Daoy (cell line): ENCODE measurements around the gene CABP1. TPM values are rescaled to one million over a fixed set of nuclear protein-coding genes. Genes with fewer than 3 reads are reported as not detected.
A peak's percentile ranks its signal among the peaks of the same experiment; 100 is the strongest.

Experiments used
- DNase-seq: peaks from one replicate; pipeline ENCODE4 v3.0.0-alpha.2; 2015; ENCODE audit warnings: low read depth
- total RNA-seq: library from RNA; depleted of rRNA; stranded (reverse); fragments of >200 nt; shearing (Covaris generic); gene quantifications from 2 replicates; pipeline ENCODE4 v1.2.3, GENCODE V29; 2014

The CABP1 gene
- total RNA-seq, 1 experiment from 2014 or later, result 0.17 TPM

DNA sequence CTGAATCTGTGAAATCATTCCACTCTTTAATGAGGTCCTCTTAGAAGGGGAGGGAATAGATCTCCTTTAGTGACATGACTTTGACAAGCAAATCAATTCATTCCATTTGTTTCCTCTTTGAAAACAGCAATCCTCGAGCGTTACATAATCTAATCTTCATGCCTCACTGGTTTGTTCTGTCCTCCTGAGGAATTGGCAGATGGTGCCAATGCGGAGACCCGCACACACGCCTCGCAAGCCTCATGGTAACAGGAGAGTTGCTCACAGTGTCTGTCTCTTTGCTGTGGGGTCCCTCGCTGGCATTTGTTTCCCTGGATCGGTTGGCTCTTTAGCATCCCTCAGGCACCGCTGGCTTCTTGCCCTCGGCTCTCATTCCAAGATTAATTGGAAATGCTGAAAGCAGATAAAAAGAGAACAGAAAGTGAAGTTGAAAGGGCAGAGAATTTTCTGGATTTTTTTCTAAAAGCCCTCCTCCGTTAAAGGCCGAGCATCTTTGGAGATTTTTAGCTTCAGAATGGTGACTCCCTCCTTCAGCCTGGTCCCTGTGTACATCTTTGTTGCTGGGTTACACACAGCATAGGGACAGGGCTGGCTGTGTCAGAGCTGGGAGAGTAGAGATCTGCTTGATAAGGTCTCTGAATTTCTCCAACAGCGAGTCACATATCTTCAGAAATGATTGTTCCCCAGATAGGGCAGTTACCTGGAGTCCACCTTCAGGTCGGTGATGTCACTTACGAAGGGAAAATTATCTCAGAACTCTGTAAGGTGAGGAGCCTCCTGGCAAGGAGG is 10.1 kb upstream of the CABP1 start:
- no peak for DNase-seq

DNA sequence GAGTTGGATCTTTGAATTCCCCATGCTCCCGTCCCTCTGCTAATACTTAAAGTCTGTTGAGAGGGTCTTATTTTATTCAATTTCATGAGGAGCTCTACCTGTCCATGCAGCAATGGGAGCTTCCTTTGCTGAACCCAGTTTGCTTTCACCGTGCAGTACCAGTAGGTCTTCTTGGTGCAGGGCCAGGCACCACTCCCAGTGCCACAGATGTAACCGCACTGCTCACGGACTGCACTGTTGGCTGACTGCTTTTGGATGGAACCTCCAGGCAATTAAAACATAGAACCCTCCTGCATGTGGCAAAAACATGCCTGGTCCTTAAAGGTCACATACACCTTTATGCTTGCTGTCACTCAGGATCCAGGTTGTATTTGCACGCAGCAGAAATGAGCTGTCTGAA is 9.3 kb upstream of the CABP1 start:
- no peak for DNase-seq

DNA sequence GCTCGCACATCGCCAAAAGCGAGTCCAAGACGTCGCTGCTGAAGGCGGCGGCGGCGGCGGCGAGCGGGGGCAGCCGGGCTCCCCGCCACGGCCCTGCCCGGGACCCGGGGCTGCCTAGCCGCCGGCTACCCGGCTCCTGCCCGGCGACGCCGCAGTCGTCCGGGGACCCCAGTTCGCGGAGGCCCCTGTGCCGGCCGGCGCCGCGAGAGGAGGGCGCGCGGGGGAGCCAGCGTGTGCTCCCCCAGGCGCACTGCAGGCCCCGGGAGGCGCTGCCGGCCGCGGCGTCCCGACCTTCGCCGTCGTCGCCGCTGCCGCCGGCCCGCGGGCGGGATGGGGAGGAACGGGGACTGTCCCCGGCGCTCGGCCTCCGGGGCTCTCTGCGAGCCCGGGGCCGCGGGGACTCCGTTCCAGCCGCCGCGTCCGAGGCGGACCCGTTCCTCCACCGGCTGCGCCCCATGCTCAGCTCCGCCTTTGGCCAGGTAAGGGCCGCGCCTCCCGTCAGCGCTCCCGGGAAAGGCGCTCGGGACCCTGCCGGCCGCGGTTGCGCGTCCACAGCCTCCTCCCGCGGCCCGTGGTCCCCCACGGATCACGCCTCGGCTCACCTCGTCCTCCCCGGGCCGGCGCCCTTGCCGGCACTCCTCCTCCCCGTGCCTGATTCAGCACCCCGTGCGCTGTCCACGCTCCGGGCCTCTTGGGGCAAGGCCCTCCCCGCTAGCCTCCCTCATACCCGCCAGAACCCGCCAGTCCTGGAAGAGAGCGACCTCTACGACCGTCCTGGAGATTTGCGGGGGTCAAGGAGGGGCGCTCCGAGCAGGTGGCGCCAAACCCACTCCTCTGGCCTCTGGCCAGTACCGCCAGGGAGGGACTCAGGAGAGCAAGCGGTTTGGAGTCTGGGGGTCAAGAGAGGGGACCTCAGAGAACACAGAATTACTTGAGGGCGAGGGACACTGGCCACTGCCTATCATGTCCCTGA is 721 bp downstream of the CABP1 start:
- DNase-seq, result peak; percentile 67

DNA sequence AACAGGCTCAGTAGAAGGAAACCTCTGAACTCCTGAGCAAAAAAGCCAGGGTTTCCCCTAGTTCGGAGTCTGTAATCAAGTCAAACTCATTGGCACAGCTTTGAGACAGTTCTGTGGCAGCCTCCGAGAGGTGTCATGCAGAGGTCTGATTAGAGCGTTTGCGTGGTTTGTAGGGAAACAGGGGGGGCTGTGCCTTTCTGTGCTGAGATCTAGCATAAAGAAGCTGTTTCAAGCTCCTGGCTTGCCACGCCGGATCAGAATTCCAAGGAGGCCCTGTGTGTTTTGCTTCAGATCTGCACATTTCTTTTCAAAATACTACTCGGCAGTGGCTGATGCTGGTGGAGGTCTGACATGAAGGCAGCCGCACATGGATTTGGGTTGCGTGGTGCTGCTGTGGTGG is 1.7 kb downstream of the CABP1 start:
- DNase-seq, result no peak

DNA sequence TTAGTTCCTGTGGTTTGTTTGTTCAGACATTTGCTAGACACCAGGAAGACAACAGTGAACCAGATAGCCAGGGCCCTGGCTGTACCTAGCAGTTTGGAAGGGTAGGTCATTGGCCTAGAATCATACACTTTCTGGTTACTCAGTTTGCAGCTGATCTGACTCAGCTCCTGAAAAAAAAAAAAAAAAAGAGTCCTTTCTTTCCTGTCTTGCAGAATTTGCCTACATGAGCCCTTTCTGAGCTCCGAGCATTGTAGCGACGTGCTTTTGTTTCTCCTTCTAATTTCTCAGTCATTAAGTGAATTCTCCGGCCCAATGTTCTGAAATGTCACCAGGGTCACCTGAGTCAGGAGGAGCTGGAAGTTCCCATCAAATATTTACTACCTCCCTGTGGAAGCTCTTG is 2.4 kb downstream of the CABP1 start:
- peak; percentile 26 for DNase-seq

DNA sequence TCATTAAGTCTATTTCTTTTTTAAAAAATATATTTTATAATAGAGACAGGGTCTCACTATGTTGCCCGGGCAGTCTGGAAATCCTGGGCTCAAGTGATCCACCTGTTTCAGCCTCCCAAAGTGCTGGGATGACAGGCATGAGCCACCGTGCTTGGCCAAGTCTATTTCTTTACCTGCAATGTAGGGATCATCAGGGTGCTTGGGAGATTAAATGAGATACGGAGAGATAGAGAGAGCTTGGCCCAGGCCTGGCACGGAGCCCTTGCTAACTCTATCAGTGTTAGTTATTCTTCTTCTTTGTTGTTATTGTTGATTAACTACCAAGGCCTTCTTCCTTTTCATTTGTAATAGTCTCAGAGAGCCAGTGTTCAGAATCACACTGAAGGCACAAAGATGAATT is 3.1 kb downstream of the CABP1 start:
- no peak for DNase-seq

DNA sequence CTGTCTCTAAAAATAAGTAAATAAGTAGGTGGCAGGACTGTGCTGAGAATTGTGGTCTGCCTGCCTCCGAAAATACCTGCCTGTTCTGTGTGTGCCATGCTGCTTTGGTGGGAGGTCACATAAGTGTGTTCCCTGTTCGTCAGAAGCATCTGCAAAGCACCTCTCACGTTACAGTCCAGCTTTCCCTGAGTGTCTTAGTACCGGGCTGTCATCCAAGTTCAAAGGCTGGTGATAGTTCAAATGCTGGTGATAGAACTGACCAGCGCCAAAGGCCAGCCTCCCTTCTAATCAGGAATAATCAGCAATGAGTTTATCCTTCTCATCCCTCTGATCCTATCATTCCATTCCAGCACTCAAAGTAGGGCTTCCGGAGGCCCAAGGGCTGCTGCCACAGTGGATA is 5.6 kb downstream of the CABP1 start:
- no peak for DNase-seq

DNA sequence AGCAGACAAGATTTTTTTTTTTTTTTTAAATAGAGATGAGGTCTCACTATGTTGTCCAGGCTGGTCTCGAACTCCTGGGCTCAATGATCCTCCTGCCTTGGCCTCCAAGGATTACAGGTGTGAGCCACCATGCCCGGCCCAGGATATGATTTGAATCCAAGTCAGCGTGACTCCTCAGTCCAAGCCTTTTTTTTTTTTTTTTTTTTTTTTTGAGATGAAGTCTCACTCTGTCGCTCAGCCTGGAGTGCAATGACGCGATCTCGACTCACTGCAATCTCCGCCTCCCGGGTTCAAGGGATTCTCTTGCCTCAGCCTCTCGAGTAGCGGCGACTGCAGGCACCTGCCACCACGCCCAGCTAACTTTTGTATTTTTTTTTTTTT is 6.9 kb downstream of the CABP1 start:
- no peak for DNase-seq

DNA sequence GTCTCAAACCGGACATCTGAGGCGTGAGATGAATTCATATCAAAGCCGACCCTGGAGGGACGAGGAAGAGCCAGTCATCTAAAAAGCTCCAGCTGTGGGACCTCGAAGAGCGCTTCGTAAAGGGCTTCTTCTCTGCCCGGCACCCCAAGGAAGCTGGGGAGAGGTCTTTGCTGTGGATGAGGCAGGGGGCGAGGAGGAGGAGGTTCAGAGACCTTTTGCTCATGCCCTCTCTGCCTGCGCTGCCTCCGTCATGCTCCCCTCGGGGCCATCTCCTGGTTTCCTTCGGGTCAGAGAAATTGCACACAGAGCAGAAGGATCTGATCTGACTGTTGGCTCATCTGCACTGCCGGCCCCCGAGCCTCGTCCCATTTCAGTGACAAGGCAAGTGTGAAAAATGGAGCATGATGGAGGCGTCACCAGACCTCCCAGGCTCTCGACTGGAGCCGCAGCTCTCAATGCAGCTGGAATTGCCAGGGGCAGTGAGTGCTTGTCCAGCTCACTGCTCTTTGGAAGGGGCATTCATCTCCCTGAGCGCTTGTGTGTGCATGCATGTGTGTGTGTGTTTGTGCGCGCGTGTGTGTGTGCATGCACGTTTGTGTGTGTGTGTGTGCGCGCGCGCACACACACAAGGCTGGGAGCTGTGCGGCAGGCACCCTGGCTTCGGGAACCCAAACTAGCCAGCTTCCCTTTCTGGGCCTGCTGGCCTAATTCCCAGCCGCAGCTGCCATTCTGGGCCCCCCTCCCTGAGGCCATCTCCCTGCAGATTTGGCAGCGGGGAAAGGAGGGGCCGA is 9.2 kb downstream of the CABP1 start:
- DNase-seq, result peak; percentile 39

DNA sequence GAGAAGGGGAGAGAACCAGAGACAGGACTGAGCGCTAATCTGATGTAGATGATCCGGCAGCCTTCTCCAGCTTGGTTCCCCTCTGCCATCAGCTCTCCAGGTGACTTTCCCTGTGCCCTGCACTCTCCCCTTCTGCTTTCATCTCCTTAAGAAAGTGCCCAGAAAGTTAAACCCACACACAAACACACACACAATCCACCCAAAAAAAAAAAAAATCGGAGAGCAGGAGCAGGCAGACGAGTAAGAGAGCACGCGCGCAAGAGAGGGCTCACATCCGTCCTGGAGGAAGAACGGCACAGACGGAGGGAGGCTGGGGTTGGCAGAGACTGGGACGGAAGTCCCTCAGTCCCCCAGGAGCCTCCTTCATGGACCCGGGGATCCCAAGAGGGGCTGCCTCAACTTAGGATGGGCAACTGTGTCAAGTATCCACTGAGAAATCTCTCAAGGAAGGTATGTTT is 9.8 kb downstream of the CABP1 start:
- no peak for DNase-seq

DNA sequence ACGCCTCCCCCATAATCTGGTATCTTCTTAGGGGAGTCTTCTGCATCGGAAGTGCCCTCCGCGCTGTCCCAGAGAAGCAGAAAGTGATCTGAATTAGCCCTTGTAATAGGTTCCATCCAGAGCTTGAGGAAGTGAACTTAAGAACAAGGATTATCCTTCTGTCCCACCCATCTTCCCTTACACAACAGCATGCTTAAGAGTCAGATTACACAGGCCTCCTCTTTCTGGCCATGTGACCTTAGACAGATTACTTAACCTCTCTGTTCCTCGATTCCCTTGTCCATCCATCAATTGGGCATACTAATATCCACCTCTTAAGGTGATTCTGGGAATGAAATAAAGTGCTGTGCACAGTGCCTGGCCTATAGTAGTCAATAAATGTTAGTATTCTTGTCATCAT is 11.4 kb downstream of the CABP1 start:
- no peak for DNase-seq

DNA sequence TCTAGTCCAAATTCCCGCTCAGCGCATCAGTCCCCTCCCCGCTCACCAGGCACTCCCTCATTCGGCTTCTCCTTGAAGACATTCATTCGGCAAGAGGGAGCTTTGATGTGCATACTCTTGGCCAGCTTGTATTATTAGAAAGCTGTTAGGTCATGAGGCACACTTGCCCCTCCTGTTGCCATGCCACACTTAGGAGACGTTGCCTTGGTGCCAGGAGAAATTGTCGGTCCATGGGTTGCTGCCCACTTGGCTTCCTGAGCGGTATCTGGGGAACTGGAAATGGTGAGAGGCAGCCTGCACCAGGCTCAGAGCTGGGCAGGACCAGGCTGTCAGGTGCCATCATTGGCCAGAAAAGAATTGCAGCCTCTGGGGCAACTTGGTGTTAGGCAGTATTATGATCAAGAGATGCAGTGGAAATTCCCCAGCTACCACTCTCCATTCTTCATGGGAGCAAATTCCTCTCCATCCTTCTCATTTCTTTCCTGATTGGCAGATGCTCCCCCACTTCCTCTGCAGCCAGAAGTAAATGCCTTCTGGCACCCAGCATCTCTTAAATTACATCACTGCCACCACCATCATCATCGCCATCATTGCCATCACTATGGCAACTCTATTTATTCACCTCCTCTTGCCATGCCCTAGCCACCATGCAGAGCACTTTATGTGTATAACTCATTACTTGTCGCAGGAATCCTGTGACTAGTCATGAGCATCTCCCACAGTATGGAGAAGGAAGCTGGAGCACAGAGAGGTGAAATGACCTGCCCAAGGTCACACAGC is 12.4 kb downstream of the CABP1 start:
- no peak for DNase-seq

DNA sequence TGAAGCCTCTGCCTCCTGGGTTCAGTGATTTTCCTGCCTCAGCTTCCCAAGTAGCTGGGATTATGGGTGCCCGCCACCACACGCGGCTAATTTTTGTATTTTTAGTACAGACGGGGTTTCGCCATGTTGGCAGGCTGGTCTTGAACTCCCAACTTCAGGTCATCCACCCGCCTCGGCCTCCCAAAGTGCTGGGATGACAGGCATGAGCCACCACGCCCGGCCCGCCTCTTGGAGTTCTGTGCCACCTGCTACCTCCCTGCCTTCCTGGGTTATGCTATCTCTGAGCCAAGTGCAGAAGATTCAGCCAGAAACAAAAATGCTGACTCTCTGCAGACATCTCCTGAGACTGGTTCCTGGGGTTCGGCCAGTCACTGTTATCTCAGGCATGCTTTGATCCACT is 13.2 kb downstream of the CABP1 start:
- DNase-seq, result no peak

DNA sequence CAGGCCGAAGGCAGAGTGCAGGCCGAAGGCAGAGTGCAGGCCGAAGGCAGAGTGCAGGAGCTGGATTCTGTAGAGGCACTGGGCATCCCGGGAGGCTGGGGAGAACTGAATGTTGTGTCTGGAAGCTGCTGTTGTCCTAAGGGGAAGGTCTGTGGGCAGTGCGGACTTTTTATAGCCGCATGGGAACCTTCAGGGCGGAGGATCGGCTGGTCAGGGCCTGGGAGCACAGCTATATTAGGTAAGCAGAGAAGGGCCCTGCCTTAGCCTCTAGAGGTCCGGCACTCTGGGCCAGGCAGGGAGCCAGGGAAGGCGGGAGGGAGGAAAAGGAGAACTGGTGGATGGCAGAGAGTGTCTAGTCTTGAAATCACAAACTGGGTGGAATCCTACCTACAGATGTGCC is 14.2 kb downstream of the CABP1 start:
- DNase-seq, result no peak

DNA sequence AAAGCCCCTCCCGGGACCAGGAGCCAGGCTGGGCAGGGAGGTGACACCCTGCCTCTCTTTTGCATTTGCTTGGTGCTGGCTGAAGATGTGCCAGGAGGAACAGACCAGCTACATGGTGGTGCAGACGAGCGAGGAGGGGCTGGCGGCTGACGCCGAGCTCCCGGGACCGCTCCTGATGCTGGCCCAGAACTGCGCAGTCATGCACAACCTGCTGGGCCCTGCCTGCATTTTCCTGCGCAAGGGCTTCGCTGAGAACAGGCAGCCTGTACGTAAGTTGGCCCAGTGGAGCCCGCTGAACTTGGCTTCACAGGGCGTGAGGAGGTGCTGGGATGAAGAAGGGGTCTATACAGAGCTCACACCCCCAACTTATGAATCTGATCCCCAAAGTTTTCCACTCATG is 15.6 kb downstream of the CABP1 start:
- DNase-seq, result no peak

DNA sequence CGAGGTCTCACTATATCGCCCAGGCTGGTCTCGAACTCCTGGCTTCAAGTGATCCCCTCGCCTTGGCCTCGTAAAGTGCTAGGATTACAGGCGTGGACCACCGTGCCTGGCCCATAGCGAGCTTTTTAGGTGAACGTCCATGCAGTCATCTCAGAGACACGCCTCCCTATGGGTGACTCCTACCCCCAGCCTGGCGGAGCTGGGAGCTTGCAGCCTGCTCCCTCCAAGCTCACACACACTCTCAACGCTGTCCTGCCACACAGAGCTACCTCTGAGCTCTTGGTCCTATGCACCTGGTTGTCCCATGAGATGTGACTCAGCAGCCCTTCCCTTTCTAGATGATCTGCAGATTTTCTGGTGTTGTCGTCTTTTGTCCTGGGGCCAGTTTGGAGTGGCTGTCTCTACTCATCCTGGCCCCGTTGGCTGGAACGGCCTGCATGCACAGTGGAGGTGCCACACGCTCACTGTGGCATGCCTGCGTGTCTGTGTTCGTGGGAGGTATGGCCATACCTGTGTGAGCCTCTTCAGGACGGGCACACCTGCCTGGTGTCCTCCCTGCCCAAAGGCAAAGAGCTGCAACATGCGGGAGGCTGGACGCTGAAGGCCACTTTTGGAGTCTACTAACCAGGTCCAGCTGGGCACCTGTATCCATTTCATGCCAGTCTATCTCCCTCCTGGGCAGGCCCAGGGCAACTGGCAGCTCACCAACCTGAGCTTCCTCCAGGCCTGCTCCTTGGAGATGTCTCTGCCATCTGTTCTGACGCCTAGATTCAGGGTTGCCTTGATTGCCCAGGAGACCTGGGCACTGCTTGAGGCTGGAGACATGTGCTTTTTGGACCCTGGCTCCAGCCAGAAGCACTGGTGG is 18.1 kb downstream of the CABP1 start:
- DNase-seq, result no peak

DNA sequence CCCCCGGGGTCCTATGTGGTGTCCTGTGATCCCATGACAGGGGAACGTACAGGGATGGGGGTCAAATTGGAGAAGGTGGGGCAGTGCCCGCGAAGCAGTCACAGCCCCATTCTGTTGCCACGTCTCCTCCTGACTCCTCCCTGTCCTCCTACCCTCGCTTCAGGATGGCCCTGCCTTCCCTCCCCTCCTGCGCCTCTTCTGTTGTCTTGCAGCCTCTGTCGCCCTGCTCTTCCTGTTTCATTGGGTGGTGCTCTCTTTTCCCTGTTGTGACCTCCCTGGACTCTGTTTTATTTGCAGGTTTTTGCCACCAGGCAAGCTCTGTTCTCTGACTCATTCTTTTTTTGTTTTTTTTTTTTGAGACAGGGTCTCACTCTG is 18.7 kb downstream of the CABP1 start:
- DNase-seq, result no peak

DNA sequence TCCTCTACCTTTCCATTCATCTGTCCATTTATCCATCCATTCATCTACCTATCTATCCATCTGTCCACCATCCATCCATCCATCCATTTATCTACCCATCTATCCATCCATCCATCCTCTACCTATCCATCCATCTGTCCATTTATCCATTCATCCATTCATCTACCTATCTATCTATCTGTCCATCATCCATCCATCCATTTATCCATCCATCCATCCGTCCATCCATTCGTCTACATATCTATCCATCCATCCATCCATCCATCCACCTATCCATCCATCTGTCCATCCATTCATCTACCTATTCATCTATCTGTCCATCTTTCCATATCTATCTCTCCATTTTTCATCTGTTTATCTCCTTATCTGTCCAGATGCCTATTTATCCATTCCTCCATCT is 21.0 kb downstream of the CABP1 start:
- DNase-seq, result no peak

DNA sequence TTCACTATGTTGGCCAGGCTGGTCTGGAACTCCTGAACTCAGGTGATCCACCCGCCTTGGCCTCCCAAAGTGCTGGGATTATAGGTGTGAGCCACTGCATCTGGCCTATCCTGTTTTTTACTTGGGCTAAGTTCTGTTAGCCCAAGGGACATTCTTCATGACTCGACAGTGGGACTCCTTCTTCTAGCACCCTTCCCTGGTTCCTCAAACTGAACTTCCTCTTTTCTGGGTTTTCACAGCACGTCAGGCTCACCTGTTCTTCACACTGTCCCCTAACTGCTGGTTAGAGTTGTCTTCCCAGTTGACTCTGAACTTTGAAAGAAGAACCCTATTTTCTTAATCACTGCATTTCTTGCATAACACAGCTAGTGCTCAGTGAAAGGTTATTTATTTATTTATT is 22.5 kb downstream of the CABP1 start:
- DNase-seq, result no peak

DNA sequence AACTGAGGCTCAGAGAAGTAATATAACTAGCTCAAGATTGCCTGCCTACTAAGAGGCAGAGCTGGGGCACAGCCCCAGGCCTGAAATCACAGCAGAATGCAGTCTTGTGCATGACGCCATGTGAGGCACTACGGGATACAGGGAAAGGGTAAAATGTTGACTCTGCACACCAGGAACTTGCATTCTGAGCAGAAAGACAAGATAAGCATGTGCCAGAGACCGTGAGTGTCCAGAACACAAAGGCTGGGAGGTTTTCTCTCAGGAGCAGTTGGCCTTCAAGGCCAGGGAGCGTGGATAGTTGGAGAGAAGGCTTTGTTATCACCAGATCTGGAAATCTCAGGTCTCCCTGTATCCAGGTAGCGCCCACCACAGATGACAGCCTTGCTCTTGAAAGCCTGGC is 23.3 kb downstream of the CABP1 start:
- DNase-seq, result no peak
